Kidney (tissue), 14 donors: Measurements from ENCODE around the gene CD33. TPM values are rescaled to one million over a fixed set of nuclear protein-coding genes. Genes with fewer than 3 reads are reported as not detected.

Experiments
- DNase-seq, 5 donors: peaks; one replicate each; pipeline ENCODE4 v3.0.0-alpha.2; 2013 to 2020
- FAIRE-seq: peaks from 2 replicates; lab custom pipeline; 2012; peaks lifted over from hg19 to GRCh38; lab: Jason Lieb, UNC
- H3K27ac ChIP-seq, 2 donors: one replicate each; pipeline ENCODE4 v1.7.0; 2013; ENCODE audit warnings: low read depth in 2 of 2, low read length in 2 of 2, inconsistent platforms in 1 of 2
- H3K27me3 ChIP-seq: one replicate; pipeline ENCODE4 v1.7.1; 2013; ENCODE audit warnings: low read length, inconsistent platforms; ENCODE audit not compliant: control insufficient read depth, insufficient read depth
- H3K36me3 ChIP-seq, 3 donors: one replicate each; pipeline versions ENCODE4 v1.7.0 to v1.7.1; 2013; ENCODE audit warnings: low read length in 3 of 3, control low read depth in 1 of 3, inconsistent platforms in 1 of 3; ENCODE audit not compliant: insufficient read depth in 3 of 3, control insufficient read depth in 2 of 3
- H3K4me1 ChIP-seq, 3 donors: one replicate each; pipeline versions ENCODE4 v1.7.0 to v1.7.1; 2013; ENCODE audit warnings: low read length in 3 of 3, inconsistent platforms in 1 of 3, low read depth in 1 of 3; ENCODE audit not compliant: control insufficient read depth in 2 of 3, insufficient read depth in 2 of 3
- H3K4me3 ChIP-seq, 3 donors: one replicate each; pipeline versions ENCODE4 v1.7.0 to v1.8.1; 2013; ENCODE audit warnings: low read length in 3 of 3, control low read depth in 1 of 3, inconsistent platforms in 1 of 3
- H3K9ac ChIP-seq, 3 donors: one replicate each; pipeline versions ENCODE4 v1.7.0 to v1.7.1; 2013; ENCODE audit warnings: low read length in 3 of 3, control low read depth in 1 of 3, inconsistent platforms in 1 of 3
- H3K9me3 ChIP-seq, 3 donors: one replicate each; pipeline versions ENCODE4 v1.7.0 to v1.7.1; 2013; ENCODE audit warnings: low read length in 3 of 3, control low read depth in 1 of 3, inconsistent platforms in 1 of 3; ENCODE audit not compliant: control insufficient read depth in 2 of 3, insufficient read depth in 1 of 3
- intact Hi-C: fragments of 100-400 bp; cut with DNase I; formaldehyde crosslinking; loops from one replicate; pipeline ENCODE4 v1.11.1; 2022
- polyA plus RNA-seq: library from polyadenylated mRNA; stranded (reverse); fragments of 350-450 nt; fragmentation: Illumina TruSeq; extraction: RNeasy Lipid Tissue Mini Kit (QIAGEN cat#74804); gene quantifications from one replicate; pipeline ENCODE4 v1.2.3, GENCODE V29; 2014; ENCODE audit warnings: low read depth, low replicate concordance; ENCODE audit not compliant: insufficient read depth
- total RNA-seq: library from RNA; stranded (reverse); fragmentation: NEBNext Ultra II Directional; extraction: Animal tissue kit (Norgen Biotek cat#: 25700); gene quantifications from one replicate; pipeline ENCODE4 v1.2.1, GENCODE V29; 2021
- TF ChIP-seq, protein P1 (sequence below): IDR thresholded peaks from 3 replicates; pipeline ENCODE4 v1.5.1; 2012; ENCODE audit warnings: mild to moderate bottlenecking, moderate library complexity, borderline replicate concordance; ENCODE audit not compliant: insufficient read depth; ENCODE audit errors: extremely low read depth
- donor health status: control.
- donor health status: control.
- donor health status: control.
- donor health status: control.
- donor health status: control.
- donor health status: DM: yes; HTN: yes; CAD: no.
- donor health status: Normal renal cell carcinoma (clear cell type).

Gene CD33
- total and polyA plus RNA-seq, 2 donors from 2014 or later, result 2.6 to 14.0 TPM

DNA sequence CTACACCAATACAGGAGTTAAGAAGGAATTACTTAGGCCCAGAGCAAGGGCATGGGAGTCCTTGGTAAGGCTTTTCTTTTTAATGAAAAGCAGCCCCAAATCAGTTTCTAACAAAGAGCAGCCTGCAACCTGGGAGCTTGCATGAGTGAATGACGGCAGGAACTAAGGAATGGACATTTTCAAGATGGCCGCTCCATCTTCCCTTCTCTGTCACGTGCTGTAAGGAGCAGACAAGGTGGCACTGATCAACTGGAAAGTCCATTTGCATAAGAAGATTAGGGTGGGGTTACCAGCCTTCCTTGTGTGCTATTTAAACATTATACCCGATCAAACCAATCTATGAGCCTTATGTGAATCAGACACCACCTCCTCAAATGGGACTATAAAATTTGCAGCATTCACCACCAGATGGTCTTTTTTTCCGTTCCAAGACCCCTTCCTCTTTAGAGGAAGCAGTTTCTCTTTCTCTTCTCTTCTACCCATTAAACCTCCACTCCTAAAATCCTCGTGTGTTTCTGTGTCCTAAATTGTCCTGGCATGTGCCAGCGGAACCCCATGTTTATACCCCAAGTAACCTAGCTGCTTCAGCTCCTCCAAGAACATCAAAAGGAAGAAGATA, 23.2 kb downstream of the CD33 start:
- Histone ChIP-seq H3K4me1 (no peaks in the 10 kb centered on the region), H3K36me3 (no peaks in the 10 kb centered on the region), H3K27ac (no peak overlapping the region), H3K4me3 (no peak overlapping the region), H3K9me3 (no peaks in the 10 kb centered on the region), H3K27me3 (no peaks in the 10 kb centered on the region), H3K9ac (no peak overlapping the region)
- TF ChIP-seq, protein P1, sequence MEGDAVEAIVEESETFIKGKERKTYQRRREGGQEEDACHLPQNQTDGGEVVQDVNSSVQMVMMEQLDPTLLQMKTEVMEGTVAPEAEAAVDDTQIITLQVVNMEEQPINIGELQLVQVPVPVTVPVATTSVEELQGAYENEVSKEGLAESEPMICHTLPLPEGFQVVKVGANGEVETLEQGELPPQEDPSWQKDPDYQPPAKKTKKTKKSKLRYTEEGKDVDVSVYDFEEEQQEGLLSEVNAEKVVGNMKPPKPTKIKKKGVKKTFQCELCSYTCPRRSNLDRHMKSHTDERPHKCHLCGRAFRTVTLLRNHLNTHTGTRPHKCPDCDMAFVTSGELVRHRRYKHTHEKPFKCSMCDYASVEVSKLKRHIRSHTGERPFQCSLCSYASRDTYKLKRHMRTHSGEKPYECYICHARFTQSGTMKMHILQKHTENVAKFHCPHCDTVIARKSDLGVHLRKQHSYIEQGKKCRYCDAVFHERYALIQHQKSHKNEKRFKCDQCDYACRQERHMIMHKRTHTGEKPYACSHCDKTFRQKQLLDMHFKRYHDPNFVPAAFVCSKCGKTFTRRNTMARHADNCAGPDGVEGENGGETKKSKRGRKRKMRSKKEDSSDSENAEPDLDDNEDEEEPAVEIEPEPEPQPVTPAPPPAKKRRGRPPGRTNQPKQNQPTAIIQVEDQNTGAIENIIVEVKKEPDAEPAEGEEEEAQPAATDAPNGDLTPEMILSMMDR, result no peak
- intact Hi-C loops, result no loop called here
- DNase-seq (no peak), FAIRE-seq (no peak)

- H3K4me1 ChIP-seq, result no peaks in the 10 kb centered on the region
- no peak within 1 kb of the TSS for H3K27ac ChIP-seq
- TF ChIP-seq, protein P1, result no peak
- H3K27me3 ChIP-seq, result no peaks in the 10 kb centered on the region
- no peak within 1 kb of the TSS for H3K4me3 ChIP-seq
- no peak within 1 kb of the TSS for H3K9ac ChIP-seq
- no peaks in the 10 kb centered on the region for H3K9me3 ChIP-seq
- no peak for FAIRE-seq
- no peak for DNase-seq
- intact Hi-C loops, result no loop called here
- H3K36me3 ChIP-seq, result no peaks in the 10 kb centered on the region
These were observed 26.0 kb downstream of the CD33 start, which contains the start of gene SIGLECL1 for GRCh38 chr19:51250786-51251467. TSS of gene SIGLECL1 (plus strand) at chr19:51251080. CDS start at chr19:51264073, 12,993 bp downstream.

- Histone ChIP-seq H3K4me3 (no peak overlapping the region), H3K27me3 (no peaks in the 10 kb centered on the region), H3K9ac (no peak overlapping the region), H3K4me1 (no peaks in the 10 kb centered on the region), H3K9me3 (no peaks in the 10 kb centered on the region), H3K27ac (no peak overlapping the region), H3K36me3 (no peaks in the 10 kb centered on the region)
- FAIRE-seq (no peak), DNase-seq (no peak)
- TF ChIP-seq, protein P1, result no peak
- intact Hi-C loops, result no loop called here
These were observed 26.6 kb downstream of the CD33 start for GRCh38 chr19:51251468-51251820.
